ENCODE measurements around the gene CGREF1. TPM values are rescaled to one million over a fixed set of nuclear protein-coding genes. Genes with fewer than 3 reads are reported as not detected.

Gene CGREF1
- total RNA-seq, 1 experiment from 2014 or later = 2.1 TPM

DNA sequence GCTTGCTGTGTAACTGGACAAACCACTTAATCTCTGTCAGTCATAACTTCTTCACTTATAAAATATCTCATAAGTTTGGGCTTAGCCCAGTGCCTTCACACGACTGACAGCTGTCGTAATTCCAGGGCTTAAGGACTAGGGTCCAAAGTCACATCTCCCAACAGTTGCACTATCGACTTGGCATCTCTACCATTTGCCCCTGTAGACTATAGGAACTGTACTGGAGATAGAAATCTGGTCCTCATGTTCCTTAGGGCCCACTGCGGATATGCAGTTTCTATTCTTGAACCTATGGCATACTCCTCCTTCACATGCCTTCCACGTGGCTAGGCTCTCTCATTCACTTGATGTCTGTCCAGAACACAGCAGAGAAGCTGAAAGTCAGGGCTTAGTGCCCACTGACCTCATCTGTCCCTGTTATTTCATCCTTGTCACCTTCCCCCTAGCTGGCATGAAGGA is 7.4 kb upstream of the CGREF1 start:
- TF ChIP-seq, protein P1, sequence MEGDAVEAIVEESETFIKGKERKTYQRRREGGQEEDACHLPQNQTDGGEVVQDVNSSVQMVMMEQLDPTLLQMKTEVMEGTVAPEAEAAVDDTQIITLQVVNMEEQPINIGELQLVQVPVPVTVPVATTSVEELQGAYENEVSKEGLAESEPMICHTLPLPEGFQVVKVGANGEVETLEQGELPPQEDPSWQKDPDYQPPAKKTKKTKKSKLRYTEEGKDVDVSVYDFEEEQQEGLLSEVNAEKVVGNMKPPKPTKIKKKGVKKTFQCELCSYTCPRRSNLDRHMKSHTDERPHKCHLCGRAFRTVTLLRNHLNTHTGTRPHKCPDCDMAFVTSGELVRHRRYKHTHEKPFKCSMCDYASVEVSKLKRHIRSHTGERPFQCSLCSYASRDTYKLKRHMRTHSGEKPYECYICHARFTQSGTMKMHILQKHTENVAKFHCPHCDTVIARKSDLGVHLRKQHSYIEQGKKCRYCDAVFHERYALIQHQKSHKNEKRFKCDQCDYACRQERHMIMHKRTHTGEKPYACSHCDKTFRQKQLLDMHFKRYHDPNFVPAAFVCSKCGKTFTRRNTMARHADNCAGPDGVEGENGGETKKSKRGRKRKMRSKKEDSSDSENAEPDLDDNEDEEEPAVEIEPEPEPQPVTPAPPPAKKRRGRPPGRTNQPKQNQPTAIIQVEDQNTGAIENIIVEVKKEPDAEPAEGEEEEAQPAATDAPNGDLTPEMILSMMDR (conservative IDR thresholded peaks at IDR 0.05) = no peak
- no peaks in the 10 kb centered on the region for H3K79me2 ChIP-seq (ENCODE audit: insufficient read depth, low read length)
- H2AFZ ChIP-seq (ENCODE audit: low read length) = no peak overlapping the region
- H2AK5ac ChIP-seq (ENCODE audit: insufficient read length, low read length) = no peak overlapping the region
- no peak overlapping the region for H2BK5ac ChIP-seq (ENCODE audit: insufficient read length, low read length)
- WGBS (ENCODE audit: extremely low coverage, insufficient read length, low lambda C conversion rate) = no CpG with 5 or more reads among the region's 5 CpGs
- no peak overlapping the region for H3K27ac ChIP-seq (ENCODE audit: insufficient read length, low read depth, low read length)
- H3K27ac Mint-ChIP-seq = no peak overlapping the region
- H3K23ac ChIP-seq (ENCODE audit: insufficient read length, low read depth, low read length) = no peak overlapping the region
- no peaks in the 10 kb centered on the region; the same call in 1 of the 2 replicates for H3K4me1 ChIP-seq (ENCODE audit: insufficient read depth, low read length)
- H3K27me3 Mint-ChIP-seq (ENCODE audit: low read depth) = peaks cover 29% of the 10 kb centered on the region
- no peak overlapping the region for H4K91ac ChIP-seq (ENCODE audit: insufficient read length, low read depth, low read length)
- no peak overlapping the region for H3T11ph ChIP-seq (ENCODE audit: low read length)
- no peak overlapping the region for H3K9ac ChIP-seq (ENCODE audit: extremely low read depth, insufficient read length, low read length)
- H3K4me2 ChIP-seq (ENCODE audit: insufficient read depth, insufficient read length, low read length) = no peak overlapping the region
- no peaks in the 10 kb centered on the region for H3K9me3 Mint-ChIP-seq
- H3K79me1 ChIP-seq (ENCODE audit: insufficient read depth, low read depth, low read length, poor library complexity, severe bottlenecking) = no peaks in the 10 kb centered on the region
- no peak overlapping the region for H3K18ac ChIP-seq (ENCODE audit: insufficient read length, low read depth, low read length)
- H4K8ac ChIP-seq (replicated peaks; ENCODE audit: insufficient read length, low read depth, low read length) = no peak overlapping the region
- no peak overlapping the region for H3K4ac ChIP-seq (ENCODE audit: low read depth, low read length)
- H4K20me1 ChIP-seq (ENCODE audit: control insufficient read depth, insufficient read depth, insufficient read length) = peaks cover 2% of the 10 kb centered on the region
- H3K56ac ChIP-seq (ENCODE audit: insufficient read length, low read depth, low read length) = no peak overlapping the region
- no peak overlapping the region for H2BK120ac ChIP-seq (ENCODE audit: low read depth, low read length, poor library complexity, severe bottlenecking)
- peaks cover 4% of the 10 kb centered on the region for H3K23me2 ChIP-seq (ENCODE audit: insufficient read length, low read depth, low read length, poor library complexity, severe bottlenecking)
- H3K36me3 Mint-ChIP-seq (ENCODE audit: insufficient read depth in 1 of 3, low read depth in 3 of 3) = peaks cover 4 to 19% (median 13%) of the 10 kb centered on the region in 3 experiments; a peak in 5 of 7 replicates
- DNase-seq = no peak
- H4K5ac ChIP-seq (ENCODE audit: insufficient read length, low read depth, low read length) = no peak overlapping the region
- no peak overlapping the region for H2BK20ac ChIP-seq (ENCODE audit: low read depth, low read length, poor library complexity, severe bottlenecking)
- no peak overlapping the region for H3K4me3 Mint-ChIP-seq
- peaks cover 7 to 12% of the 10 kb centered on the region in 2 experiments for H3K4me1 Mint-ChIP-seq
- H2BK12ac ChIP-seq (ENCODE audit: insufficient read length, low read depth, low read length) = no peak overlapping the region
- H2BK15ac ChIP-seq (ENCODE audit: low read depth, low read length) = no peak overlapping the region
- no peak overlapping the region for H3K14ac ChIP-seq (ENCODE audit: insufficient read depth, low read length)
- peaks cover 7% of the 10 kb centered on the region; the same call in 1 of the 2 replicates for H3K27me3 ChIP-seq (ENCODE audit: insufficient read depth, low read length)
- no peaks in the 10 kb centered on the region for H3K9me3 ChIP-seq (ENCODE audit: control insufficient read depth, low read depth, low read length)

All from H9 (cell line).